ENCODE measurements around the gene CHD9. TPM values are rescaled to one million over a fixed set of nuclear protein-coding genes. Genes with fewer than 3 reads are reported as not detected.
"Not testable (repeated sequence)": the region's sequence is repeated elsewhere in the genome, so short reads cannot be mapped to it uniquely, and the experiment has no call there.

Gene CHD9
- polyA plus RNA-seq, 5 donors = 34.2 to 82.8 (median 78.1) TPM

DNA sequence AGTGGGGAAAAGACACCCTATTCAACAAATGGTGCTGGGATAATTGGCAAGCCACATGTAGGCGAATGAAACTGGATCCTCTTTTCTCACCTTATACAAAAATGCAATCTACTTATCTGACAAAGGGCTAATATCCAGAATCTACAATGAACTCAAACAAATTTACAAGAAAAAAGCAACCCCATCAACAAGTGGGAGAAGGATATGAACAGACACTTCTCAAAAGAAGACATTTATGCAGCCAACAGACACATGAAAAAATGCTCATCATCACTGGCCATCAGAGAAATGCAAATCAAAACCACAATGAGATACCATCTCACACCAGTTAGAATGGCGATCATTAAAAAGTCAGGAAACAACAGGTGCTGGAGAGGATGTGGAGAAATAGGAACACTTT, 223.7 kb downstream of the CHD9 start:
- DNase-seq = not testable (repeated sequence)

DNA sequence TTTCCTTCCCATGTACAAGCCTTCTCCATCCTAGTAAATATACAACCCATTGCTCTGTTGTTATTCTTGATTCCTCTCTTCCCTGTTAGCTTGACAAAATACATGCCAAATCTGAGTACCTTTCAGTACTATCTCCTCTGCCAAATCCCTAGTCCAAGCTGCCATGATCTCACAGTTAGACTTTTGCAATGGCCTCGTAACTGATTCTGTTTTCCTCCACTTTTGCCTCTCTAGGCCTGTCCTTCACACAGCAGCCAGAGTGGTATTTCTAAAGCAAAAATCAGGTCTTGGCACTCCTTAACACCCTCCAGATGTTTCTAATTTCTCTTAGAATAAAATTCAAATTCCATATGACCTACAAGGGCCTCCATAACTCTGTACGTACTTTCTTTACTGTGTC, 226.5 kb downstream of the CHD9 start:
- no peak for DNase-seq

DNA sequence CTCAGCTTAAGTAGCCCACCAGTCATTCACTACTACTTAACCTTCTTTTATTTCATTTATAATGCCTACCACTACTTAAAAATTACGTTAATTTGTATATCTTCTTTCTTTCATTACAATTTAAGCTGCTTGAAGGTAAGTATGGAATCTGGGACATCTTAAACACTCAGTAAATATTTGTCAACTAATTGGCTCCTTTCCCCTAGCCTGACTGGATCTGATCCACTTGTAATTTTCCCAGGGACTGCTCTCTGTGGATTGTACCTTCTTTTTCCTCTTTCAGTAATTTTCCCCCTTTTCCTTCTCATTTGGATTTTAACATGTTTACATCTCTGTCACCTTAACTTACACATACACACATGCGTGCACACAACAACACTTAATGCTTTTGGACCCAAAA, 227.1 kb downstream of the CHD9 start:
- no peak for DNase-seq

DNA sequence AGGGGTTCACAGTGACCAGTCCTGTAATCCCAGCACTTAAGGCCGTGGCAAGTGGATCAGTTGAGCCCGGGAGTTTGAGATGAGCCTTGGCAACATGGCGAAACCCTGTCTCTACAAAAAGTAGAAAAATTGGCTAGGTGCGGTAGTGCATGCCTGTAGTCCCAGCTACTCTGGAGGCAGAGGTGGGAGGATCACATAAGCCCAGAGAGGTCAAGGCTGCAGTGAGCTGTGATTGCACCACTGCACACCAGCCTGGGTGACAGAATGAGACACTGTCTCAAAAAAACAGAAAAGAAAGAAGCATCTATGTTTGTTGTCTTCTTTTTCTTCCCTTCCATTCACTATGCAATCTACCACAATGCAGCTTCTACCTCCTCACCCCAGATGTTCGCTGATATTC, 227.5 kb downstream of the CHD9 start:
- DNase-seq = no peak

DNA sequence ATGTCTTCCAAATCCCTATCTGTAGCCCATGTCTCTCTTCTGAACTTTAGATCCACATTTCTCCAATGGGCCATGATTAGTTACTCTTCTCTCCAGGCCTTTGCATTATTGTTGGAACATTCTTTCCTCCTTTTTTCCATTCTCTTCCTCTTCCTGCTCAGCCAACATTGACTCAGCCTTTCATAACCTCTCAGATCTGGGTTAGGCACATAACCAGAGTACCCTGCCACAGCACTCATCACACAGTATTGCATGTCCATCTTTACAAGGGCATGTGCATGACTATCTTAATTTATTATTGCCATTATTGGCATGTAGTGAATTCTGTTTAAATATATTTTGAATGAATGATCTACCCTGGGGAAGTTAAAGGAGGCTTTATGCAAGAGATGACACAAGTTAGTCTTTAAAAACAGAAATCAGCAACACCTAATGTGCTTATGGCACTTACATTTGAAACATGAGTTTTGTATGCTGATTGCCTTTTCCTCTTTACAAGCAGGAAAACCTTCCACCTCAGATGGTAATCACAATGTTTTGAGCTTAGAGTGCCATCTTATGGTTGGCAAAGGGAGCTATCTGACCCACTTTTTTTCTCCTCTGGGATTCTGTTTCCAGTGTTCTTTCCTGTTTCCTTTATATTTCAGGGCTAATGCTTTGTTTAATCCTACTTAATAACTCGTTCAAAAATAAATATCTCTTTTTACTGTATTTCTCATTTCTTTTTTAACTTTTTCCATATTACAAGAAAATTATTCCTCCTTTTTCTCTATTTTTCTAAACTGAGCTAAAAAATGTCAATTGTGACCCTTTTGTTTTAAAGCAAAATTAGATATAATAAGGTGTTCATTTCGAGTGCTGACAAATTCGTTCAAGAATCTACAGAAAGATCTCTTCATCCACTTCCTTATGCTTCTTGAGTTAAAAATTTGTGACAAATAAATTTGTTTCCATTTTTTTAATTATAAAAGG, 228.5 kb downstream of the CHD9 start:
- no peak for DNase-seq

DNA sequence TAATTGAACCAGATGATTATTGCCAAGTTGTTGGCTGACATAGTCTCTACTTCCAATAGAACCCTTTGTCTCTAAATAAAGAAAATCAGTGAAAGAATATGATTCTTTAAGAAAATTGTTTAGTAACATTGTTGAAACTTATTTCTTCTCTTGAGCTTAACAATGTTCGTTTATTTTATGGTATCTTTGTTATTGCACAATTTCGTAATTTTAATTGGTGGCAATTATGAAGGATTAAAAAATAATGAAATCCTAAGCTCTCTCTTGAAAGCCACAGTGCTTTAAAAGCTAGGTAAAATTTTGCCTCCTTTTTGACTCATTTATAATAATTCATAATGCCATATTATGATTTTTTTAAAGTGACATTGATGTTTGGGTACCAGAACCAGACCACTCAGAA, 230.4 kb downstream of the CHD9 start:
- DNase-seq = no peak

DNA sequence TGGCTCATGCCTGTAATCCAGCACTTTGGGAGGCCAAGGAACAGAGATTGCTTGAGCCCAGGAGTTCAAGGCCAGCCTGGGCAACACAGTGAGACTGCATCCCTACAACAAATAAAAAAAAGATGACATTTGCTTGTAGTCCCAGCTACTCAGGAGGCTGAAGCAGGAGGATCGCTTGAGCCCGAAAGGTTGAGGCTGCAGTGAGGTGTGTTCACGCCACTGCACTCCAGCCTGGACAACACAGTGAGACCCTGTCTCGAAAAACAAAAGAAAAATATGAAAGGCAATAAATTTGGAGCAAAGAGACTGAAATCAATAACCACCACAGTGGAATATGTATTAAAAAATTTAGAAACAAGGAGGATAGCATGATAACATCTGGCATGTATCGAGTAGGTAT, 235.7 kb downstream of the CHD9 start:
- no peak for DNase-seq

DNA sequence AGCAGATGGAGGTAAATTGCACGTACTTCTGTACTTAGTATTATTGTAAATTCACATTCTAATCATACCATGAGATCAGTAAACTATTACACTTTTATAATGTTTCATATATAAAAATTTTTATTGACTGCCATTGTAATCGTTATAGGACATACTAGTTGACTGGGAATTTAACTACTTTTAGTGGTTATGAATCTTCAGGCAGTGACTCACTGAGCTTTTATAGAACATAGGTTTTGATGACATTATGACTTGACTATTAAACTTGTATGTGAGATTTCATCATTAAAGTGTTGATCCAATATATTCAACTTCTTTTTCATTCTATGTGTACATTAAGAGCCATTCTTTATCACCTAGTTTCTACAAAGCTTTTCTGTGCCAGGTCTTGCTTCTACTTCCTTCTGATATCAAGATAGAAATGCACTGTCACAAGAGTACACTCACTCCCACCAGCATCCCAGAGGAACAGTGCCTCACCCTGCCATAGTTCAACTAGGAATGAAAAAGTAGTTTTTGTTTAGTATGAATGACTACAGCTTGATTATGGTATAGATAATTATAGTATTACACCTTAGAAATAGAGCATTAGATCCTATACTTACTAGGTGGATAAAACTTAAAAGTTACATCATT, 237.1 kb downstream of the CHD9 start:
- DNase-seq = no peak

DNA sequence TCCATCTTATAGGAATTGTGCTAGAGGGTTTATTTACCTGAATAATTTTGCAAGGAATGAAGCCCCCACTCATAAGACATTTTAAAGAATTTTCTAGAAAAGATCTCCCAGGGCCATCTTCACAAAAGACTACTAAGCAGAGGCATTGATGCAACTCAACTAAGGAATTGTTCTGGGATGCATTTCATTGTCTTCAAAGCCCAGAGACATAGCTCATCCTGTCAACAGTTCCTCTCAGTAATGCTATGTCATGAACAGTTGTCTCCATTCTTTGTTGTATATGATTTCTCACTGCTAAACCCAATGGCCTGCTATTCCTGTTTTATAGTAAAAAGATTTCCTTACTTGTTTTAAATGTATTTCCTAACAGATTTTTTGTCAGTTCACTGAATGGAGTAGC, 242.7 kb downstream of the CHD9 start:
- no peak for DNase-seq

DNA sequence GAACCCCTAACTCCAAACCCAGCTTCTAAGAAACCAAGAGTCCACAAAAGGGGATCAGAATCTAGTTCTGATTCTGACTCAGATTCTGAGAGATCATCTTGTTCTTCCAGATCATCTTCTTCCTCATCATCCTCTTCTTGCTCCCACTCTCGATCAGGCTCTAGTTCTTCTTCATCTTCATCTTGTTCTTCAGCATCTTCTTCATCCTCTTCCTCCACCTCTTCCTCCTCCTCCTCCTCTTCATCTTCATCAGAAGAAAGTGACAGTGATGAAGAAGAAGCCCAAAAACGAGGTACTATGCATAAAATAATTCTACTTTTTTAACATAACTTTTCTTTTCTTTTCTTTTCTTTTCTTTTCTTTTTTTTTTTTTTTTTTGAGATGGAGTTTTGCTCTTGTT, 249.5 kb downstream of the CHD9 start:
- no peak for DNase-seq

DNA sequence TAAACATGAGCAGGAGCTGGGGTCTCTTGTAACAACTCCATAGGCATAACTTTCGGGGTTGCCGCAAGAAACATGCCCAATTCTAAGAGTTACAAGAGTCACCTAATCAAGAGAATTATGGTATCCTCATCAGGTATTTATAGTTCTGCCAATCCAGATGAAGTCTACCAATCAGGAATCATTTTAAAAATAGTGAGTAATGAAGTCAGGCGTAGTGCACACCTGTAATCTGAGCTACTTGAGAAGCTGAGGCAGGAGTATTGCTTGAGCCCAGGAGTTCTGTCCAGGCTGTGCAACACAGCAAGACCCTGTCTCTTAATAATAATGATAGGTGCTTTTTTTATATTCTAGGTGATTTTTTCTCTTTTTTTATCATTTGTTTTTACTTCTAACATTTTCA, 251.0 kb downstream of the CHD9 start:
- no peak for DNase-seq

DNA sequence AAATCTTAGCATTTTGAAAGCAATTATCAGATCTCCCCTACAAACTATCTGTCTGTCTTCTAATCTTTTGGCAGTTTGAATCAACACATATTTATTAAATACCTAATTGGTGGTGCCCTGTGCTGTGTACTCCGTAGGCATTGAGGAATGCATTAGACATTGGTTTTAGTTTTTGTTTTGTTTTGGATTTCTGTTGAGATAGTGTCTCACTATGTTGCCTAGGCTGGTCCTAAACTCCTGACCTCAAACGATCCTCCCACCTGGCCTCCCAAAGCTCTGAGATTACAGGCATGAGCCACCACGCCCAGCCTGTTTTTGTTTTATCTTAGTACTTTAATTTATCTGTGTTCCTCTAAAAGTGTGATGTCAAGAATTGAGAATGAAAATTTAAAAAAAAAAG, 254.7 kb downstream of the CHD9 start:
- no peak for DNase-seq

DNA sequence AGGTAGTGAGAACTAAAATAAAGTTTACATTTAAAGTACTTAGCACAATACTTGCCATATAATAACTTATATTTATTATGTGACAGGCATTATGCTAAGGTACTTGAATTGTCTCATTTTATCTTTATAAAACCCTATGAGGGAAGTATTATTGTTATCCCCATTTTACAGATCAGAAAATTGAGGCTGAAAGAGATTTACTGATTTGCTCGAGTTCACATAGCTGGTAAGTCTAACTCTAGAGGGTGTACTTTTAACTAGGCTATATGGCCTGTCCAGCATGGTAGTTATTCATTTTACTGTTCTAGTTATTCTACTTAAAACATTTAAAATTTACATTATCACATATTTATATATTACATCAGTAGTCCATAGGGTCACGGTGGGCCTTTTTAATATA, 266.2 kb downstream of the CHD9 start:
- no peak for DNase-seq

DNA sequence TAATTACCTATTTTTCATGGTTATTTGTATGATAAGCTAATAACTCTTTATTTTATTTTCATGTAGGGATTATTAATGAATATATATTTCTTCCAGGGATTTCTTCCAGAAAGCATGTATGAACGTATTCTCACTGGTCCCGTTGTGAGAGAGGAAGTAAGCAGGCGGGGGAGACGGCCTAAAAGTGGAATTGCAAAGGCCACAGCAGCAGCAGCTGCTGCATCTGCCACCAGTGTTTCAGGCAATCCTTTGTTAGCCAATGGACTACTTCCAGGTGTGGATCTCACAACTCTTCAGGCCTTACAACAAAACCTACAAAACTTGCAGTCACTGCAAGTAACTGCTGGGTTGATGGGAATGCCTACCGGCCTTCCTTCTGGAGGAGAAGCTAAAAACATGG, 269.1 kb downstream of the CHD9 start:
- DNase-seq = no peak

DNA sequence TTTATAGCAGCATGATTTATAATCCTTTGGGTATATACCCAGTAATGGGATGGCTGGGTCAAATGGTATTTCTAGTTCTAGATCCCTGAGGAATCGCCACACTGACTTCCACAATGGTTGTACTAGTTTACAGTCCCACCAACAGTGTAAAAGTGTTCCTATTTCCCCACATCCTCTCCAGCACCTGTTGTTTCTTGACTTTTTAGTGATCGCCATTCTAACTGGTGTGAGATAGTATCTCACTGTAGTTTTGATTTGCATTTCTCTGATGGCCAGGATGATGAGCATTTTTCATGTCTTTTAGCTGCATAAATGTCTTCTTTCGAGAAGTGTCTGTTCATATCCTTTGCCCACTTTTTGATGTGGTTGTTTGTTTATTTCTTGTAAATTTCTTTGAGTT, 276.2 kb downstream of the CHD9 start:
- DNase-seq = not testable (repeated sequence)

DNA sequence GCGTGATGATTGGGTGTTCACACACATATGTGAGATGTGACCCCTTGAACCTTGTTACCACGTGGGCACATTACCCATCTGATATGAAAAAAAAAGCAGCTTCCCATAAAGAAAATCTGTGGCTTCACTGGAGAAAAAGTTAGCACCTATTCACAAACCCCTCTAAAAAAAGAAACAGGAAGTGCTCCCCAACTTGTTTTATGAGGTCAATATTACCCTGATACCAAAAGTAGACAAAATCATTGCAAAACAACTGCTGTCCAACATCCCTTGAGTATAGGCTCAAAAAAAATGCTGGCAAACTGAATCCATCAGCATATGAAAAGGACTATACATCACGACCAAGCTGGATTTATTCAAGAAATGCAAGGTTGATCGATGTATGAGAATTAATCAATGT, 279.8 kb downstream of the CHD9 start:
- no peak for DNase-seq

DNA sequence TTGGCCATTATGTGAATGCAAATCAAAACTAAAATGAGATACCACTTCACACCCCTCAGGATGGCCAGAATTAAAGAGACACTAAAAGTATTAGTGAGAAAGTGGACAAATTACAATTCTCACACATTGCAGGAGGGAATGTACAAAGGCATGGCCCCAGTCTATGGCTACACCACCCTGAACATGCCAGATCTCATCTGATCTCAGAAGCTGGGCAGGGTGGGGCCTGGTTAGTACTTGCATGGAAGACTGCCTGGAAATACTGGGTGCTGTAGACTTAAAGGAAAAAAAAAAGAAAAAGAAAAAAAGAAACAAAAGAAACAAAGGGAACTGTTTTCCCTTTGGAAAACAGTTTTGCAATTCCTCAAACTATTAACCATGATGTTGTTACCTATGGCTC, 282.5 kb downstream of the CHD9 start:
- no peak for DNase-seq

DNA sequence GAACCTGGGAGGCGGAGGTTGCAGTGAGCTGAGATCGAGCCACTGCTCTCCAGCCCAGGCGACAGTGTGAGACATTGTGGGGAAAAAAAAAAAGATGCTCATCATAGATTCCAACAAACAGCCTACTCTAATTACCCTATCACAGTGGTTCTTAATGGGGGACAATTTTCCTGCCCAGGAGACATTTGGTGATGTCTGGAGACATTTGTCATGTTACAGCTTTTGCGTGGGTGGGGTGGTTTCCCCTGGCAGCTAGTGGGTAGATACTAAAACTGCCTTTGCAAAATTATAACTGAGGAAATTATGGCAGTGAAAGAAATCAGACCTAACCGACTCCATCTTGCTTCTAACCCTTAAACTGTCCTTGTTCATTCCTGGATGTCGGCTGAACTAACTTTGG, 287.0 kb downstream of the CHD9 start:
- no peak for DNase-seq

DNA sequence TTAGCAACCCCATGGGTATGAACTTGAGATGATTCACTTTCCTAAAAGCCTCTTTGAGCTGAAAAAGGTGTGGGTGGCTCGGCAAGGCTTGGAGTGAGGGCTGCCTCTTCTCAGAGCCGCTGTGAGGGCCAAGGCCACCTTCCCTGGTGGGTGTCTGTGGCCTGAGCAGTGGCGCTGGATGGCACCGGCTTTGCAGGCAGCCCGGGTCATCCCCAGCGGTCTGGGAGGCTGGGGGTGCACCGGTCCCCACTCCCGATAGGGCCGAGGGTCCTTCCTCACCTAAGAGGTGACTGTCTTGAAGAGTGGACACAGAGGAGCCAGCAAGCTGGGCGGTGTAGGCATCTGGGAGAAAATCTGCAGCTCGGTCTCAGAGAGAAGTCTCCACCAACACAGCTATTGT, 300.3 kb downstream of the CHD9 start:
- no peak for DNase-seq

DNA sequence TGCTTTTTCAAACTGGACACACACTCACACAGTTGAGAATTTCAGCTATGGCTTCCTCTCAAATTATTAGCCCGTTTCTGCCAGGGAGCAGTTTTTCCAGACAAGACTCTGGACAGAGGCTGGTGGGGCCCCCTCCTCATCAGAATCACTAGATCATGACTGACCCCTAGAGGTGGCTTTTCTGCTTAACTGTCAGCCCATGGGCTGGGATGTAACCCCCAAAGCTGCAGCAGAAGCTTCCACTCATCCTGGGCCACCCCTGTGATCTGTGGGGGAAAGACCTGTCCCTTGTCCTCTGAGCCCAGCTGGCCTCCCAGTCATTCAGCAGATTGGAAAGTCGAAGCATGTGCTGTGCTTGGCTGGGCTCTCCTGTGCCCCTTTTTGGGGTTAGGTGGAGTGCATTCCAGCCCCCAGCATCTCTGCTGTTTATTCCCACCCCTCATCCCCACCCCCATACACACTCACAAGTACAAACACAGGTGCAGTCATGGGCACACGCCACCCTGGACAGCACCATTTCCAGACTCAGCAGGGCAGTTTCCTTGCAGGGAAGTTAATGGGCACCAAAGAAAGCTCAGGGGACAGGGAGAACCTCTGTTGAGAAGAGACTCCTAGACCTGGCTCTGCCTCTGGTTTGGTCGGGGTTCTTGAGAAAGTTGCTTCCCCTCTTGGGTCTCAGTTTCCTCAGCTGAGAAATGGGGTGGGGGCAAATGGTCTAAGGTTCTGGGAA, 301.9 kb downstream of the CHD9 start:
- DNase-seq = no peak

DNA sequence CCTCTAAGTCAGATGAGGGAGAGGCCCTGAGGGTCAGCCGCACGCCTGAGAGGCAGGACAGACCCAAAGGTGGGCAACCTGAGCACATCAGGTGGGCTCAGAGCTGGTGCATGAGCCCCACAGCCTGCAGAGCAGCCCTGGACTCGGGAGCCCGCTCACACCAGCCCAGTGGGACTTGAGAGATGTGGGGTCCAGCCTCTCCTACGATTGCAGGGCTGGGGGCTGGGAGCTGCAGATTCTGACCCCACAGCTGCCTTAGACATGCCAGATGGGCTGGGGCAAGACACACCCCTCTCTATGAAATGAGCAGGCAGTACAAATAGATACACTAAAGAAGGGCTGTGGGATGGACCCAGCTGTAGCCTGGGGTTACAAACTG, 302.4 kb downstream of the CHD9 start:
- no peak for DNase-seq

DNA sequence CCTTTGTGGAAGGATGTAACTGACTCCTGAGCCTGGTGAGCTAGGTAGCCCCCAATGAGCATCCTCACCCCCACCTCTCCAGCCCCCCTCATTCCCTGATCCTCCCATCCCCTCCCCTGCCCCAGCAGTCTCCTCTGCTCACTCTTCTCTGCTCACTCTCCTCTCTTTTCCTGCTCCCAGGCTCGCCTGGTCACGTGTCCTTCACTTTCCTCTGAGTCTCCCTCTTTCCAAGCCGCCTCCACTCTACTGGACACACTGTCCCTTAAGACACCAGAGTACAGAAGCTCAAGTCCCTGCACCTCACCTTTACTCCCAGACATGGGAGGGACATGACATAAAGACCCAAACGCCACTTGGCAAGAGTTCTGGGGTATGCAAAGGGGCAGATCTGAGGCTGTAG, 303.2 kb downstream of the CHD9 start:
- no peak for DNase-seq

DNA sequence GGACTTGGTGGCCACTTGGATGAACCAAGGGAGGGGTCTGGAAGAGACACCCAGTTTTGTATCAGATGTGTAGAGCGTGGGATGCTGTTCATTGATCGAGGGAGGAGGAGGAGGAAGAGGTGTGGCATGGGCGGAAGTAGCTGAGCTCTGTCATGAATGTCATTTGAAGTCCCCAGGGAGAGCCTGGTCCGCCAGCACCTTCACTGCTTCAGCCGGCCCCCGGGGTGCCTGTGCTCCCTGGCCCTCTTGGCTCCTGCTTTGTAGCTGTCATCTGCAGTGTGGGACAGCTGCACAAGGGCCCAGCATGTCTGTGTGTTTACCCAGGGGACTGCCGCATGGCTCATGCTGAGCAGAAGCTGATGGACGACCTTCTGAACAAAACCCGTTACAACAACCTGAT, 304.1 kb downstream of the CHD9 start:
- DNase-seq = no peak

Data from right lung (tissue), 5 donors.